8988T (cell line): ENCODE measurements around the gene IL3.

Experiments
- DNase-seq: peaks from one replicate; pipeline ENCODE4 v3.0.0; 2011

Gene IL3

GRCh38 chr5:132057498-132058255, 2.8 kb upstream of the IL3 start:
- no peak for DNase-seq

GRCh38 chr5:132058646-132059042, 1.8 kb upstream of the IL3 start:
- no peak for DNase-seq

- DNase-seq: no peak
Observed at GRCh38 chr5:132059043-132059695, 1.3 kb upstream of the IL3 start.

- no peak for DNase-seq
Observed at GRCh38 chr5:132059696-132060500, 557 bp upstream of the IL3 start.

- peak; percentile 70 for DNase-seq
Observed at GRCh38 chr5:132063090-132063911, 2.8 kb downstream of the IL3 start.

GRCh38 chr5:132064140-132064539, 3.7 kb downstream of the IL3 start:
- DNase-seq: no peak

- peak; percentile 81 for DNase-seq
Observed at GRCh38 chr5:132064738-132065331, 4.4 kb downstream of the IL3 start.

GRCh38 chr5:132065351-132065937, 5.0 kb downstream of the IL3 start:
- peak; percentile 72 for DNase-seq

GRCh38 chr5:132065951-132066701, 5.7 kb downstream of the IL3 start:
- DNase-seq: no peak

- no peak for DNase-seq
Observed at GRCh38 chr5:132066871-132067270, 6.4 kb downstream of the IL3 start.

- DNase-seq: no peak
Observed at GRCh38 chr5:132067451-132067850, 7.0 kb downstream of the IL3 start.

GRCh38 chr5:132067941-132068808, 7.7 kb downstream of the IL3 start:
- no peak for DNase-seq

- no peak for DNase-seq
Observed at GRCh38 chr5:132069561-132069960, 9.1 kb downstream of the IL3 start.

- no peak for DNase-seq
Observed at GRCh38 chr5:132069994-132070393, 9.5 kb downstream of the IL3 start.

- DNase-seq: no peak
Observed at GRCh38 chr5:132070460-132071337, 10.2 kb downstream of the IL3 start.

- DNase-seq: no peak
Observed at GRCh38 chr5:132071338-132071707, 10.9 kb downstream of the IL3 start.

GRCh38 chr5:132072070-132072469, 11.6 kb downstream of the IL3 start:
- DNase-seq: no peak

- no peak for DNase-seq
Observed at GRCh38 chr5:132072528-132072927, 12.1 kb downstream of the IL3 start.
